Stimulated activated CD4-positive, alpha-beta T cell treated with anti-CD3 and anti-CD28 coated beads, Interleukin-12 subunit alpha, Interleukin-12 subunit beta, amount 100 ng/mL, for 24 hours (primary cell): ENCODE measurements around the gene MAP10.

Experiments
- DNase-seq, 2 experiments: peaks; one replicate each; pipeline ENCODE4 v3.0.0-alpha.2; 2020; ENCODE audit warnings: low read depth in 2 of 2

Gene MAP10

DNA sequence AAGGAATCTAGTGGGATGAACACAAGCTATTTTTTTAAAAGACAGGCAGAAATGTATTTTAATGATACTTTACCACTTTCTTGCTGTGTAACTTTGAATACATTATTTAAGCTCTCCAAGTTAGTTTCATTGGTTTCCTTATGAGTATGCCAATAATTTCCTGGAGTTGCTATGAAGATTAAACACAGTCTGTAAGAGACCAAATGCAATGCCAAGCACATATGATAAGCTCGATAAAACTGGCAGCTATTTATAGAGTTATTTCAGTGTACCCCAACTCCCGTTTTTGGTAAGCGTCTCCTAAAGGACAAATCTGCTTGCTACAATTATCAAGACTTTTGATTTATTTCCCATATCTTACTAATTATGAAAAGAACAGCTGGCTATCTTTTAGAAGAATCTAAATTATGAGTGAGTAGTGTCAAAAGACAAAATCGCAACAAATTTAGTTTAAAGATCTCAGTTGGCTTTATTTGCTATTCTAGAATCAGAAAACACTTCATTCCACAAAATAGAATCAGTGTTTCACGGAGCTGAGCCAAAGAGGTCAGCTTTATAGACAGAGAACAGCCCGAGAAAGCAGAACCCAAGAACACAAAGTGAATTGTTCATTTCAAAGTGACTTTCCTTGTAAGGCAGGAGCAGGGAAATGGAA, 7.2 kb upstream of the MAP10 start:
- DNase-seq: no peak

GRCh38 chr1:232798920-232799319, 6.3 kb upstream of the MAP10 start:
- DNase-seq: no peak

DNA sequence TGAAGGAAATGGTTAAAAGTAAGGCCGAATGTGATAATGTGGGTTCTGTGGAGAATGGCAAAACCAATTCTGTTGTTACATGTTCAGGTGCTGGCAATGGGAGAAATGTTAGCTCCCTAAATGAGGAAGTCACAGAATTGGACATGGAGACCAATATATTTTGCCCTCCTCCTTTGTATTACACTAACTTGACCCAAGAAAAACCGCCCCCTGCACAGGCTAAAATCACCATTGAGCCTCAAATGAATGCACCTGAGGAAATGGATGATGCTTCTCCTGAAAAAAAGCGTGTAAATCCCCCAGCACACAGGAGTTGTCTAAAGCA, 932 bp downstream of the MAP10 start:
- DNase-seq: no peak

DNA sequence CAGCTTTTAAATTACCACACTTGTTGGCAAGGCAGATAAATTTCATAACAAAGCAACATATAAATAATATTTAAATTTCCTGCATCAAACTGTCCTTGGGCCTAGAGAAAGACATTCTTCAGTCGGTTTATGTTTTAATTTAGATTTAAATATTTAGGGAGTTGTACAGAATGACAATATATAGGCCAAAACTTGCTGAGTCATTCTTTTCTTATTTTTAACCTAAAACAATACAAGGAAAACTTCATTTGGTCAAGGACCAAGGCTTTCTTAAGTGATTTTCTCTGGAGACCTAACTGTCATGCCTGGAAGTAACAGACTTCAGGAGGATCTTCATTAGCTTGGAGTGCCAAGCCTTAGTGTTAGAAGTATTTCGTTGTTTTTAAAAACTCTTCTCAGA, 5.6 kb downstream of the MAP10 start:
- DNase-seq: no peak

- no peak for DNase-seq
These were observed 7.3 kb downstream of the MAP10 start for GRCh38 chr1:232812560-232812959.

- no peak for DNase-seq
These were observed 7.9 kb downstream of the MAP10 start for GRCh38 chr1:232813097-232813496.

- no peak for DNase-seq
These were observed 8.5 kb downstream of the MAP10 start for GRCh38 chr1:232813760-232814159.

- DNase-seq: no peak
These were observed 11.1 kb downstream of the MAP10 start for GRCh38 chr1:232816324-232816723.

GRCh38 chr1:232818040-232818439, 12.8 kb downstream of the MAP10 start:
- DNase-seq: no peak

DNA sequence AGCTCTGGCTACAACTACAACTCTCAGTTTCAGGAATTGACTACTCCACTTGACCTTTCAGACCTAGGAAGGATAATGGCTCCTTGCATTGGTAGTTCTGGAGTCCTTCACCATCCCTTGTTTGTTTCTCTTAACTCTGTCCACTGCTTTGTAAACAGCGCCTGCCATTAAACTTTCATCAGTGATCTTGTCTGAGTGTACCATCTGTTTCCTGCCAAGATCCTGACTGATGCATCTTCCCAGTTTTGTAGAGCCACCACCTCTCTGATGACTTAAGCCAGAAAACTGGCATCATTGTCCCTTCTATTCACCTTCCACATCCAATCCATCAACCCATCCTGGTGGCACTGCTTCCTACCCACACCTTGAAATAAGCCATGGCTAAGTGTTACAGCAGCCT, 15.2 kb downstream of the MAP10 start:
- DNase-seq: no peak

DNA sequence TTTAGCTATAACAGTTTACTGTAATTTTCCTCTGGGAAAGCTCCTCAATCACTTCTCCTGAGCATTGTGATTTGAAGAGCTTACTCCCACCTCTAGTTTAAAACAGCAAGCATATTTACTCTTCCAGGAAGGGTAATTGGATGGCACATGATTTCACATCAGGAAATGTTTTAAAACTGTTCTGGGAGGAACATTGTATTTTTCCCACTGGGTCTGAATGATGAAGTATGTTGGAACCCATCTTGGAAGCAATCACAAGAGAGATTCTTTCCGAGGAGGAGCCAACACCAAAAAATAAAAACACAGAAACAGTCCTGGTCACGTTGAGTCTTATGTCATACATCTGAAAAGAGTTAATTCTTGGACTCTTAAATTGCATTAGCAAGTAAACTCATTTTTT, 17.3 kb downstream of the MAP10 start:
- DNase-seq: no peak

GRCh38 chr1:232826318-232826717, 21.1 kb downstream of the MAP10 start:
- no peak for DNase-seq

- DNase-seq: no peak
These were observed 25.4 kb downstream of the MAP10 start for GRCh38 chr1:232830661-232831060.

DNA sequence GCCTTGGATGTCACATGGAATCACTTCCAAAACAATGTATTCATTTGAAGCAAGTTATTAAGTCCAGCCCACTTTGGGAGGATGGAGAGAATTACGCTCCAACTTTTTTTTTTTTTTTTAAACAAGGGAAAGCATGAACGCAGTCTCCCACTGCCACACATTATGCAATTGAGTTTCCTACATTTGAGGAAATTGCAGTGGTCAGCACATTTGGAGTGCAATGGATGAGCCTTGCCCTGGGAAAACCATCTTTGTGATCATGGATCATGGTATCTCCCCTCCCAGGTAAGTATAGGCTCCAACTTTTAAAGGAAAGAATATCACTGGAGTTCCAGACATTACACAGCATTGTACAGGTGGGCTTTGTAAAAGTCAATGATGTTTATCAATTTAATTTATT, 26.7 kb downstream of the MAP10 start:
- DNase-seq: no peak

DNA sequence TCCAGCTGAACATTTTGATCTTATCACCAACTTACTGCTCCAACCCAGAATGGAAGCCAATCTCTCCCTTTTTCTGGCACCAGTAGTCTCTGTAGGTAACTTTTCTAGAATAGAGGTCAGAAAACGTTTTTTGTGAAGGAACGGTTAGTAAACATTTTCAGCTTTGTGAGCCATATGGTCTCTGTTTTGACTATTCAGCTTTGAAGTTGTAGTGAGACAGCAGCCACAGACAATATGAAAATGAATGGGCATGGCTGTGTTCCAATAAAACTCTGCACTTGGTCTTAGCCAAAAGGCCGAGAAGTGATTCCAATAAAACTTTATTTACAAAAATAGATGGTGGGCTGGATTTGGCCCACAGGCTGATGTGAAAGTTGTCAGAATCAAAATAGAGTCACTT, 28.9 kb downstream of the MAP10 start:
- DNase-seq: no peak

DNA sequence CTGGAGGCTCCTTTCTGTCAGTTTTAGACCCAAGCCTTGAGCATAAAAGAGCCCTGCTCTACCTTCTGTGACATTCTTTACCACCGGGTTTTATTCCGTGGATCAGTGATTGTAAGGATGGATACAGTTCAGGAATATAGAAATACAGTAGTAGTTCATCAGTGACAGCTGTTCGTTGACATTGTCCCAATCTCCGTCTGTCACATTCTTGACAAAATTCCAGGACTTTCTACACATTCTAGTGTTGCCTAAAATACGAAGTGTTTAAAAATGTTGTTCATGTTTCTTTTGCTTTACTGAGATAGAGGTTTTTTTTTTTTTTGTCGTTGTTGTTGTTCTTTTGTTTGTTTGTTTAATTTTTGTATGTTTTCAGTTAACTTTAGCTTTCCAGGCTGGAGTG, 29.9 kb downstream of the MAP10 start:
- no peak for DNase-seq

- no peak for DNase-seq
These were observed 31.9 kb downstream of the MAP10 start for GRCh38 chr1:232837087-232837486.

- no peak for DNase-seq
These were observed 36.8 kb downstream of the MAP10 start for GRCh38 chr1:232841823-232842565.

DNA sequence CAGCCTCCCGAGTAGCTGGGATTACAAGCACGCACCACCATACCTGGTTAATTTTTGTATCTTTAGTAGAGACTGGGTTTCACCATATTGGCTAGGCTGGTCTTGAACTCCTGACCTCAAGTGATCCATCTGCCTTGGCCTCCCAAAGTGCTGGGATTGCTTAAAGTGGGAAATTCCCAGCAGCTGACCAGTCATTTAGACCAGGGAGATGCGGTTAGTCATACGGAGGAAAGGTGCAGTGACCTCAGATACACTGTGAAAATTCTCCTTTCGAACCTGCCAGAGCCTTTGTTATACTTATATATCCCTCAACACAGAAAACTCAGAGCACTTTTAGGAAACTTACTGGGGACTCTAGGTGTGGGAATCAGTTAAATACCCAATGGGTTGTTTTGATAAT, 39.6 kb downstream of the MAP10 start:
- DNase-seq: no peak

GRCh38 chr1:232845406-232845955, 40.3 kb downstream of the MAP10 start:
- DNase-seq: no peak

DNA sequence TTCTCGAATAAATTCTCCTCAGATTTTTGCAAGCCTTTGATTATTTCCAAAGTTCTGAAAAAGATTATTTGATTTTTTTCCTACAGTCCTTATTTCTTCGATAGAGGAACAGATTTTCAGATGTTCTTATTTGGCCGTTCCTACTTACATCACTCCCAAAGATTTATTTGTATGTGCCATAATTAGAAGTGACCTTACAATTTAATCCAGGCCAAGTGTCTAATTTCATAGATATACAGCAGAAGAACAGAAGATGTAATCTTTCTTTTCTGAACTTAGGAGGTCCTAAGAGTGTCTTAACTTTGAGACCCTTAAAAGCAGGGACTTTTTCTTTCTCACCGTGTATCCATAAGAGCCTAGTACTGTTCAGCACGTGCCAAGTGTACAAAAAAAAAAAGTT, 46.3 kb downstream of the MAP10 start:
- DNase-seq: no peak

DNA sequence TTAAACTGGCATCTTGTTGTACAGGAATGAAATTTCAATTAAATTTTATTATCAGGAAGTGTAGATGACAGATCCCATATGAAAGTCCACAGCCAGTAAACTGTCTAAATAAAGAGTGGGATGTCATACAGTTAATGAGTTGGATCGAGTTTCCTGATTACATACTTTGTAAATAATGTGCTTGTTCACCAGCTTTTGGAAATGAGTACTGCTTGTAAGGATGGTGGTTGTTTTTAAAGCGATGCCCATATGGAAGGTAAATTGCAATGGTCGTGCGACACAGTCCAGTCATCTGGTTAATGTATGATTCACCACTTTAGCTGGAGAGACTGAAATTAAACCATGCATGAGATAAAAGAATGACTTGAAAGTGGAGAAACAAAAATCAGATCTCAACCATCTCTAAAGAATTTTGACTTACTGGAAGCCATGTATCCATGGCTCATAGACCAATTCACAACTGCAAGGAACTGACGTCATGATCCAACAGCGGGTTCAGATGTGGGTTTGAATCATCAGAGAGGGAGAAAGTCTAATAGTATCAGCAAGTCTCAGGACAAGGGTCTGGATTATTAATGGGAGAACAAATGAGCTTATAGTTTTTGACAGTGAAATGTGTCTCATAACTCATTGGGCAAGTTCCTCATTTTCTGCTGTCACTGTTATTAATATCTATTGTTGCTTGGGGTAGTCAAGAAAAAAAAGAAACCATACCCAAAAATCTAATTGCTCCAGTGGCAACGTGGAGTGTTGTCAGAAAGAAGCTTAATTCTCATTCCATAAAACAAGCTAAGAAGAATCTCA, 49.0 kb downstream of the MAP10 start:
- no peak for DNase-seq

GRCh38 chr1:232854798-232855159, 49.6 kb downstream of the MAP10 start:
- no peak for DNase-seq
